Measurements from ENCODE around the gene PCDHA7.
"Not testable (repeated sequence)": the region's sequence is repeated elsewhere in the genome, so short reads cannot be mapped to it uniquely, and the experiment has no call there.

Gene PCDHA7

DNA sequence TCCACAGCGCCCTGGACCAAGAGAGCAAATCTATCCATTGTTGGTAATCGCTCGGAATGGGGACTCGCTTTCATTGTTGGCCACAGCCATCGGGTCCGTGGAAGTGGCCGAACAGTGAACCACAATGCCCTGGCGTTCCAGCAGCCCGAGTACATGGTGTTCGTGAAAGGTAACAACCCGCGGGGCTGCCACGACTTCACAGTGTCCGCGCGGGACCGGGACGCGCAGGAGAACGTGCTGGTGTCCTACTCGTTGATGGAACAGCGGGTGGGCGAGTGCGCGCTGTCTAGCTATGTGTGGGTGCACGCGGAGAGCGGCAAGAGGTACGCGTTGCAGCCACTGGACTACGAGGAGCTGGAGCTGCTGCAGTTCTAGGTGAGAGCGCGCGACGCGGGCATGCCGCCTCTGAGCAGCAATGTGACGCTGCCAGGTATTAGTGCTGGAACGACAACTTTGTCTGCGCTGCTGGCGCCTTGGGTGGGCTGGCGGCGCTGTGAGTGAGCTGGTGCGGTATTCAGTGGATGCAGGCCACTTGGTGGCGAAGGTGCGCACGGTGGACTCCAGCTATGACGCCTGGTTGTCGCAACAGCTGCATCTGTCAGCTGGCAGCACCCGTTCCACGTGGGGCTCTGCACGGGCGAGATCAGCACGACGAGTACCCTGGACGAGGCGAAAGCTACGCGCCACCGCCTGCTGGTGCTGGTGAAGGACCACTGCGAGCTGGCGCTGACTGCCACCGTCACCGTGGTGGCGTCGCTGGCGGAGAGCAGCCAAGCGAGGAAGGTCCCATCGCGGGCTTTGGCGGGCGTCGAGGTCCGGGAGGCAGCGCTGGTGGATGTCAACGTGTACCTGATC is 28.6 kb downstream of the PCDHA7 start:
- no peak for DNase-seq (ENCODE audit: low spot score)

DNA sequence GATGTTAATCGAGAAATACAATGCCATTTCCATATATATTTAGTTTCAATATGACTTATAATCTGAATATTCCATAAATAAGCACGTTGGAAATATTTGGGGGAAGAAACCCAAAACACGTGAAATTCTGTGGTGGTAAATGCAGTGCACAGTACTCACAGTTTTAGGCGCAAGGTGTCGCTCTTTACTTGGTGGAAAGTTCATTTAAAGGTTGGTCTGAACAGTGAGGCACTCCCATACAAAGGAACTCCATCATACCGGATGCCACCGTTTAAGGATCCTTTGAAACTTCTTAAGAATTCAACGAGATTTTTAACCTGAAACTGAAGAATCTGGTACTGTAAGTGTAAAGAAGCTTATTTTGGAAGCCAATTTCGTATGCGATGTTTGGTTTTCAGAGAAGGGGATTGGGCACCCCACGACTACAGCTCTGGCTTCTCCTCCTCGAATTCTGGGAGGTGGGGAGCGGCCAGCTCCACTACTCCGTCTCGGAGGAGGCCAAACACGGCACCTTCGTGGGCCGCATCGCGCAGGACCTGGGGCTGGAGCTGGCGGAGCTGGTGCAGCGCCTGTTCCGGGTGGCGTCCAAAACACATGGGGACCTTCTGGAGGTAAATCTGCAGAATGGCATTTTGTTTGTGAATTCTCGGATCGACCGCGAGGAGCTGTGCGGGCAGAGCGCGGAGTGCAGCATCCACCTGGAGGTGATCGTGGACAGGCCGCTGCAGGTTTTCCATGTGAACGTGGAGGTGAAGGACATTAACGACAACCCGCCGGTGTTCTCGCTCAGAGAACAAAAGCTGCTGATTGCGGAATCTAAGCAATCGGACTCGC is 34.9 kb downstream of the PCDHA7 start, which contains the start of gene PCDHA11:
TSS of gene PCDHA11 (plus strand) at position 237 of the 834 bp plus-strand sequence. CDS start at position 384, 147 bp downstream.
- no peak for DNase-seq (ENCODE audit: low spot score)

DNA sequence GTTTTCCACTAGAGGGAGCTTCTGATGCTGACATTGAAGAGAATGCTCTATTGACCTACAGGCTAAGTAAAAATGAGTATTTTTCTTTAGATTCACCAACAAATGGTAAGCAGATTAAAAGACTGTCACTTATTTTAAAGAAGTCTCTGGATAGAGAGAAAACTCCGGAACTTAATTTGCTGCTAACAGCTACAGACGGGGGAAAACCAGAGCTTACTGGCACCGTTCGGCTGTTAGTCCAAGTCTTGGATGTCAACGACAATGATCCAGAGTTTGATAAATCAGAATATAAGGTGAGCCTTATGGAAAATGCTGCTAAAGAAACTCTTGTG is 35.5 kb downstream of the PCDHA7 start:
- no peak for DNase-seq (ENCODE audit: low spot score)

DNA sequence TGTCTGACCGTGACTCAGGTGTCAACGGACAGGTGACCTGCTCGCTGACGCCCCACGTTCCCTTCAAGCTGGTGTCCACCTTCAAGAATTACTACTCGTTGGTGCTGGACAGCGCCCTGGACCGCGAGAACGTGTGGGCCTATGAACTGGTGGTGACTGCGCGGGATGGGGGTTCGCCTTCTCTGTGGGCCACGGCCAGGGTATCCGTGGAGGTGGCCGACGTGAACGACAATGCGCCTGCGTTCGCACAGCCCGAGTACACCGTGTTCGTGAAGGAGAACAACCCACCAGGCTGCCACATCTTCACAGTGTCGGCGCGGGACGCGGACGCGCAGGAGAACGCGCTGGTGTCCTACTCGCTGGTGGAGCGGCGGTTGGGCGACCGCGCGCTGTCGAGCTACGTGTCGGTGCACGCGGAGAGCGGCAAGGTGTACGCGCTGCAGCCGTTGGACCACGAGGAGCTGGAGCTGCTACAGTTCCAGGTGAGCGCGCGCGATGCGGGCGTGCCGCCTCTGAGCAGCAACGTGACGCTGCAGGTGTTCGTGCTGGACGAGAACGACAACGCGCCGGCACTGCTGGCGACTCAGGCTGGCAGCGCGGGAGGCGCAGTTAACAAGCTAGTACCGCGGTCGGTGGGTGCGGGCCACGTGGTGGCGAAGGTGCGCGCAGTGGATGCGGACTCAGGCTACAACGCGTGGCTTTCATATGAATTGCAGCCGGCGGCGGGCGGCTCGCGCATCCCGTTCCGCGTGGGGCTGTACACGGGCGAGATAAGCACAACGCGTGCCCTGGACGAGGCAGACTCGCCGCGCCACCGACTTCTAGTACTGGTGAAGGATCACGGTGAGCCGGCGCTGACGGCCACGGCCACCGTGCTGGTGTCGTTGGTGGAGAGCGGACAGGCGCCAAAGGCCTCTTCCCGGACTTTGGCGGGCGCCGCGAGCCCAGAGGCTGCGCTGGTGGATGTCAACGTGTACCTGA is 36.4 kb downstream of the PCDHA7 start:
- no peak for DNase-seq (ENCODE audit: low spot score)

DNA sequence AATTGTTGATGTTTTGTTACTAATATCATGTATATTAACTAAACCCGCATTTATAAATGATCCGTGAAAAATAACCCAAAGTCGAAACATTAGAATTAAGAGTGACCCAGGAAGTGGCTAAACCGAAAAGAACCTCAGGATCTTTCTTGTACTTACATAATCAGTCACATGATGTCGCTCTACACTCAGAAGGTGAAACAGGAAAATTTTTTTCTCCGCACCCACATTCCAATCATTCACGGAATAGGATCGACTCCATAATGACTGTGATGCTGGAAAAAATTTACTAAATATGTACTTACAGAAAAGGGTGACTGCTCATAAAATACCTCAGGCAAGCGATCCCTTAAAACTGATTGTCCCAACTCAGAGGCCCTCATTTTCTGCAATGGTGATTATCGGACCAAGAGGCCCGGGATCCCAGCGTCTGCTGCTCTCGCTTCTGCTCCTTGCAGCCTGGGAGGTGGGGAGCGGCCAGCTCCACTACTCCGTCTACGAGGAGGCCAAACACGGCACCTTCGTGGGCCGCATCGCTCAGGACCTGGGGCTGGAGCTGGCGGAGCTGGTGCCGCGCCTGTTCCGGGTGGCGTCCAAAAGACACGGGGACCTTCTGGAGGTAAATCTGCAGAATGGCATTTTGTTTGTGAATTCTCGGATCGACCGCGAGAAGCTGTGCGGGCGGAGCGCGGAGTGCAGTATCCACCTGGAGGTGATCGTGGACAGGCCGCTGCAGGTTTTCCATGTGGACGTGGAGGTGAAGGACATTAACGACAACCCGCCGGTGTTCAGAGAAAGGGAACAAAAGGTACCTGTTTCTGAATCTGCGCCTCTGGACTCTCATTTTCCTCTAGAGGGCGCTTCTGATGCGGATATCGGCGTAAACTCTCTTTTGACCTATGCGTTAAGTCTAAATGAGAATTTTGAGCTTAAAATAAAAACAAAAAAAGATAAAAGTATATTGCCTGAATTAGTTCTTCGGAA is 41.3 kb downstream of the PCDHA7 start, which contains the start of gene PCDHA12:
TSS of gene PCDHA12 (plus strand) at position 224 of the 981 bp plus-strand sequence. CDS start at position 389, 165 bp downstream.
- no peak for DNase-seq (ENCODE audit: low spot score)

DNA sequence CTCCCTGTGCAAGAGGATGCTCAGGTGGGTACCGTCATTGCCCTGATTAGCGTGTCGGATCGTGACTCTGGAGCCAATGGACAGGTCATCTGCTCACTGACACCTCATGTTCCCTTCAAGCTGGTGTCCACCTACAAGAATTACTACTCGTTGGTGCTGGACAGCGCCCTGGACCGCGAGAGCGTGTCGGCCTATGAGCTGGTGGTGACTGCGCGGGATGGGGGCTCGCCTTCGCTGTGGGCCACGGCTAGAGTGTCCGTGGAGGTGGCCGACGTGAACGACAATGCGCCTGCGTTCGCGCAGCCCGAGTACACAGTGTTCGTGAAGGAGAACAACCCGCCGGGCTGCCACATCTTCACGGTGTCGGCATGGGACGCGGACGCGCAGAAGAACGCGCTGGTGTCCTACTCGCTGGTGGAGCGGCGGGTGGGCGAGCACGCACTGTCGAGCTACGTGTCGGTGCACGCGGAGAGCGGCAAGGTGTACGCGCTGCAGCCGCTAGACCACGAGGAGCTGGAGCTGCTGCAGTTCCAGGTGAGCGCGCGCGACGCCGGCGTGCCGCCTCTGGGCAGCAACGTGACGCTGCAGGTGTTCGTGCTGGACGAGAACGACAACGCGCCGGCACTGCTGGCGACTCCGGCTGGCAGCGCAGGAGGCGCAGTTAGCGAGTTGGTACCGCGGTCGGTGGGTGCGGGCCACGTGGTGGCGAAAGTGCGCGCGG is 42.6 kb downstream of the PCDHA7 start:
- DNase-seq (ENCODE audit: low spot score), result not testable (repeated sequence)

DNA sequence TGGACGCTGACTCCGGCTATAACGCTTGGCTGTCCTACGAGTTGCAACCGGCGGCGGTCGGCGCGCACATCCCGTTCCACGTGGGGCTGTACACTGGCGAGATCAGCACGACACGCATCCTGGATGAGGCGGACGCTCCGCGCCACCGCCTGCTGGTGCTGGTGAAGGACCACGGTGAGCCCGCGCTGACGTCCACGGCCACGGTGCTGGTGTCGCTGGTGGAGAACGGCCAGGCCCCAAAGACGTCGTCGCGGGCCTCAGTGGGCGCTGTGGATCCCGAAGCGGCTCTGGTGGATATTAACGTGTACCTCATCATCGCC is 43.2 kb downstream of the PCDHA7 start:
- no peak for DNase-seq (ENCODE audit: low spot score)

DNA sequence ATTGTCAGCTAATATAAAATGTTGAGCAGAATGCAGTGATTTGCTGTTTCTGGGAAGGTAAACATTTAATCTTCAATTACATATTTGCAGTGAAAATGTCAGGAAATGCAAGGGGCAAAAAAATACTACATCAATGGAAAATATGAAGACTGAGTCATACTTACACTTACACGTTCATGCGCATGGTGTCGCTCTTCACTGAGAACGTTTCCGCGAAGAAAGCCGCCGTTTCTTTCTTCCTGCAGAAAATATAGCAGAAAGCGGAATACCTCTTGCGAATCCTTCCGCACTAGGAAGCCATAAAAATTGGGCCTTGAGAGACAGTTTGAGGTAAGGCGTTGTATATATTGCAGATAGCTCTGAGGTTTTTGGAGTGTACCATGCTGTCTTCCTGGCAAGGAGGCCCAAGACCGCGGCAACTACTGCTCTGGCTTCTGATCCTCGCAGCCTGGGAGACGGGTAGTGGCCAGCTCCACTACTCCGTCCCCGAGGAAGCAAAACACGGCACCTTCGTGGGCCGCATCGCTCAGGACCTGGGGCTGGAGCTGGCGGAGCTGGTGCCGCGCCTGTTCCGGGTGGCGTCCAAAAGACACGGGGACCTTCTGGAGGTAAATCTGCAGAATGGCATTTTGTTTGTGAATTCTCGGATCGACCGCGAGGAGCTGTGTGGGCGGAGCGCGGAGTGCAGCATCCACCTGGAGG is 48.0 kb downstream of the PCDHA7 start, which contains the start of gene PCDHA13:
TSS of gene PCDHA13 (plus strand) at position 236 of the 702 bp plus-strand sequence. CDS start at position 381, 145 bp downstream.
- no peak for DNase-seq (ENCODE audit: low spot score)

DNA sequence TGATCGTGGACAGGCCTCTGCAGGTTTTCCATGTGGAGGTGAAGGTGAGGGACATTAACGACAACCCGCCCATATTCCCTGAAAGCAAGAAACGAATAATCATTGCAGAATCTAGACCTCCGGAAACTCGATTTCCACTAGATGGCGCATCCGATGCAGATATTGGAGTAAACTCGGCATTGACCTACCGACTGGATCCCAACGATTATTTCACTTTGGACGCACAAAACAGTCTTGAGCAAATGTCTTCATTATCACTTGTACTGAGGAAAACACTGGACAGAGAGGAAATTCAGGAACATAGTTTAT is 48.5 kb downstream of the PCDHA7 start:
- DNase-seq (ENCODE audit: low spot score), result no peak

DNA sequence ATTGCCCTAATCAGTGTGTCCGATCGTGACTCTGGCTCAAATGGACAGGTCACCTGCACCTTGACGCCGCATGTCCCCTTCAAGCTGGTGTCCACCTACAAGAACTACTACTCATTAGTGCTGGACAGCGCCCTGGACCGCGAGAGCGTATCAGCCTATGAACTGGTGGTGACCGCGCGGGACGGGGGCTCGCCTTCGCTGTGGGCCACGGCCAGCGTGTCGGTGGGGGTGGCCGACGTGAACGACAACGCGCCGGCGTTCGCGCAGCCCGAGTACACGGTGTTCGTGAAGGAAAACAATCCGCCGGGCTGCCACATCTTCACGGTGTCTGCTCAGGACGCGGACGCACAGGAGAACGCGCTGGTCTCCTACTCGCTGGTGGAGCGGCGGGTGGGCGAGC is 49.3 kb downstream of the PCDHA7 start:
- no peak for DNase-seq (ENCODE audit: low spot score)

DNA sequence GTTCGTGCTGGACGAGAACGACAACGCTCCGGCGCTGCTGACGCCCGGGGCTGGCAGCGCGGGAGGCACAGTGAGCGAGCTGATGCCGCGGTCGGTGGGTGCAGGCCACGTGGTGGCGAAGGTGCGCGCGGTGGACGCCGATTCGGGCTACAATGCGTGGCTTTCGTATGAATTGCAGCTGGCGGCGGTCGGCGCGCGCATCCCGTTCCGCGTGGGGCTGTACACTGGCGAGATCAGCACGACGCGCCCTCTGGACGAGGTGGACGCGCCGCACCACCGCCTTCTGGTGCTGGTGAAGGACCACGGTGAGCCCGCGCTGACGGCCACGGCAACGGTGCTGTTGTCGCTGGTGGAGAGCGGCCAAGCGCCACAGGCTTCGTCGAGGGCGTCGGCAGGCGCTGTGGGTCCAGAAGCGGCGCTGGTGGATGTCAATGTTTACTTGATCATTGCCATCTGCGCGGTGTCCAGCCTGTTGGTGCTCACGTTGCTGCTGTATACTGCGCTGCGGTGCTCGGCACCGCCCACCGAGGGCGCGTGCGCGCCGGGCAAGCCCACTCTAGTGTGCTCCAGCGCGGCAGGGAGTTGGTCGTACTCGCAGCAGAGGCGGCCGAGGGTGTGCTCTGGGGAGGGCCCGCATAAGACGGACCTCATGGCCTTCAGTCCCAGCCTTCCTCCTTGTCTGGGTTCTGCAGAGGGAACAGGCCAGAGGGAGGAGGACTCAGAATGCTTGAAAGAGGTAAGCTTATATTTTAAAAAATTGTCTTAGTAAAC is 50.0 kb downstream of the PCDHA7 start:
- DNase-seq (ENCODE audit: low spot score), result no peak
